K562 (cell line): ENCODE measurements around the gene SLC25A21. TPM values are rescaled to one million over a fixed set of nuclear protein-coding genes. Genes with fewer than 3 reads are reported as not detected.

ENCODE experiments used
- ATAC-seq: fragments of 200-7000 bp; cut with Tn5 transposase; 3 replicates; pipeline ENCODE4 v1.9.1; 2020; ENCODE audit warnings: moderate library complexity
- BruUV-seq: library from RNA; stranded (reverse); fragments of 400-500 nt; replicated peaks from 2 replicates; lab custom pipeline; 2021; lab: Mats Ljungman, UMichigan
- CTCF ChIA-PET: fragments of 300-600 bp; formaldehyde crosslinking; extraction: SDS; loops from one replicate; lab custom pipeline; 2021; ENCODE audit warnings: low intra/inter-chr PET ratio; lab: Yijun Ruan, JAX
- POLR2A ChIA-PET: fragments of 300-600, 350-650 bp; sonication (Branson Sonifier 250); formaldehyde crosslinking; extraction: SDS; loops from one replicate; lab custom pipeline; 2021; ENCODE audit warnings: antibody characterized with exemption, inconsistent platforms; lab: Yijun Ruan, JAX
- DNase-seq, 4 experiments: peaks; one replicate each; pipeline versions ENCODE4 v3.0.0 to v3.0.0-alpha.2; 2011 to 2018; ENCODE audit warnings: low spot score in 3 of 4, mixed read lengths in 3 of 4; ENCODE audit errors: extremely low read depth in 1 of 4
- FAIRE-seq: peaks from 2 replicates; lab custom pipeline; 2011; peaks lifted over from hg19 to GRCh38; lab: Jason Lieb, UNC
- H2AFZ ChIP-seq: 2 replicates; pipeline ENCODE4 v1.6.0; 2011; ENCODE audit warnings: low read depth, low read length, control low read depth, inconsistent platforms
- H3K27ac ChIP-seq: fragments of 200-600 bp; 3 replicates; pipeline ENCODE4 v1.8.0; 2011; ENCODE audit warnings: low read depth, mild to moderate bottlenecking, control low read depth, inconsistent platforms, low read length, moderate library complexity, mixed read lengths; ENCODE audit errors: extremely low read depth
- H3K27me3 ChIP-seq, 2 experiments: fragments of 300-600 bp in 1 of 2; 2 replicates in 1 of 2; 3 replicates in 1 of 2; pipeline versions ENCODE4 v1.6.0 to v1.8.0; 2011; ENCODE audit warnings: inconsistent platforms in 2 of 2, low read length in 2 of 2, mild to moderate bottlenecking in 1 of 2, mixed read lengths in 1 of 2, moderate library complexity in 1 of 2; ENCODE audit not compliant: control insufficient read depth in 2 of 2, insufficient read depth in 2 of 2
- H3K36me3 ChIP-seq: fragments of 300-600 bp; 3 replicates; pipeline ENCODE4 v1.8.0; 2011; ENCODE audit warnings: mild to moderate bottlenecking, low read length, inconsistent platforms; ENCODE audit not compliant: control insufficient read depth, insufficient read depth
- H3K4me1 ChIP-seq, 2 experiments: fragments of 200-600 bp in 1 of 2; replicated peaks in 1 of 2; 2 replicates in 1 of 2; 3 replicates in 1 of 2; pipeline versions ENCODE4 v1.5.1 to v1.8.0; 2011; ENCODE audit warnings: inconsistent platforms in 2 of 2, low read length in 2 of 2, mild to moderate bottlenecking in 1 of 2, mixed read lengths in 1 of 2, moderate library complexity in 1 of 2; ENCODE audit not compliant: control insufficient read depth in 2 of 2, insufficient read depth in 2 of 2
- H3K4me2 ChIP-seq: 2 replicates; pipeline ENCODE4 v1.6.1; 2011; ENCODE audit warnings: low read length, control low read depth, inconsistent platforms, mixed read lengths; ENCODE audit not compliant: insufficient read depth
- H3K4me3 ChIP-seq: fragments of 200-600 bp; sonication (generic), shearing (Covaris generic); 2 replicates; pipeline ENCODE4 v1.5.1; 2016; ENCODE audit warnings: control low read depth, inconsistent platforms
- H3K79me2 ChIP-seq: fragments of 200-600 bp; 3 replicates; pipeline ENCODE4 v1.8.0; 2011; ENCODE audit warnings: low read length, inconsistent platforms; ENCODE audit not compliant: control insufficient read depth, insufficient read depth
- H3K9ac ChIP-seq, 2 experiments: 2 replicates each; pipeline versions ENCODE4 v1.6.0 to v1.6.1; 2011; ENCODE audit warnings: low read depth in 2 of 2, low read length in 2 of 2, control low read depth in 1 of 2, inconsistent platforms in 1 of 2, mild to moderate bottlenecking in 1 of 2, mixed read lengths in 1 of 2; ENCODE audit not compliant: insufficient read depth in 1 of 2
- H3K9me1 ChIP-seq: one replicate; pipeline ENCODE4 v1.6.0; 2011; ENCODE audit warnings: inconsistent platforms, mild to moderate bottlenecking, low read length, moderate library complexity; ENCODE audit not compliant: control insufficient read depth, insufficient read depth
- H3K9me3 ChIP-seq: replicated peaks from 2 replicates; pipeline ENCODE4 v1.5.1; 2011; ENCODE audit warnings: low read depth, low read length, inconsistent platforms; ENCODE audit not compliant: control insufficient read depth, insufficient read depth
- H4K20me1 ChIP-seq: replicated peaks from 2 replicates; pipeline ENCODE4 v1.6.1; 2011; ENCODE audit warnings: low read length, inconsistent platforms, mixed read lengths; ENCODE audit not compliant: control insufficient read depth, insufficient read depth
- MEIS2 ChIP-seq: fragments of 450-650 bp; IDR thresholded peaks from 2 replicates; pipeline ENCODE4 v1.6.1; 2014; ENCODE audit warnings: mild to moderate bottlenecking; ENCODE audit not compliant: partially characterized antibody
- PBX2 ChIP-seq, 2 experiments: IDR thresholded peaks in 1 of 2; conservative IDR thresholded peaks in 1 of 2; 2 replicates each; pipeline ENCODE4 v1.6.1; 2016; ENCODE audit warnings: low read depth in 2 of 2, mild to moderate bottlenecking in 1 of 2, missing compliant biosample characterization in 1 of 2, missing genetic modification characterization in 1 of 2, moderate library complexity in 1 of 2
- ZNF551 ChIP-seq: fragments of 250-450 bp; sonication (Bioruptor Pico); IDR thresholded peaks from 2 replicates; pipeline ENCODE4 v1.5.0; 2021; ENCODE audit warnings: mild to moderate bottlenecking, moderate library complexity
- WGBS: fragments of 100-300 bp; shearing (Covaris generic); methylation state at CpG from one replicate; pipeline ENCODE4 v1.1.6; 2016; ENCODE audit warnings: low coverage, mixed read lengths; ENCODE audit not compliant: insufficient coverage; ENCODE audit errors: missing lambda C conversion rate; 5-methylcytosine and 5-hydroxymethylcytosine counted together
- in situ Hi-C: fragments of 300-500 bp; cut with MboI; formaldehyde crosslinking; loops from 4 replicates; pipeline ENCODE4 v1.15.0; 2018; ENCODE audit warnings: inconsistent platforms, mixed read lengths
- intact Hi-C: fragments of 100-400 bp; cut with micrococcal nuclease; formaldehyde crosslinking; loops from 2 replicates; pipeline ENCODE4 v1.14.2; 2022
- polyA plus RNA-seq, 8 experiments: library from polyadenylated mRNA; depleted of rRNA in 4 of 8; stranded (reverse) in 5 of 8; unstranded in 3 of 8; fragments of >200 nt; fragmentation: Nextera tagmentation in 2 of 8; fragmentation: Illumina TruSeq in 1 of 8; extraction: Ambion mirVana in 2 of 8; extraction: Trizol in 1 of 8; gene quantifications; 2 replicates each; pipeline versions ENCODE4 v1.2.1 to v1.2.3, GENCODE V29; 2011 to 2014; ENCODE audit warnings: inconsistent platforms in 1 of 8, missing spikeins in 1 of 8
- total RNA-seq, 7 experiments: library from RNA; depleted of rRNA in 6 of 7; stranded (reverse); fragments of >200 nt in 6 of 7; fragmentation: Illumina TruSeq in 2 of 7; extraction: Trizol in 2 of 7; gene quantifications; 2 replicates each; pipeline versions ENCODE4 v1.2.1 to v1.2.3, GENCODE V29; 2011 to 2021; ENCODE audit warnings: low replicate concordance in 1 of 7

The SLC25A21 gene
- total and polyA plus RNA-seq, 9 of the 15 experiments (the other 6 are each of a cell fraction or from before 2014, with no cell fraction given) = 15.2 to 46.7 (median 28.7) TPM

GRCh38 chr14:36948157-36948859, 224.1 kb downstream of the SLC25A21 start:
- Histone ChIP-seq H3K9ac (no peak overlapping the region), H3K27me3 (no peaks in the 10 kb centered on the region), H3K4me3 (no peak overlapping the region), H3K27ac (no peak overlapping the region), H4K20me1 (no peaks in the 10 kb centered on the region), H3K79me2 (peaks cover 5% of the 10 kb centered on the region; the same call in 1 of the 3 replicates), H3K9me1 (no peaks in the 10 kb centered on the region), H3K4me1 (no peaks in the 10 kb centered on the region)
- CTCF ChIA-PET = no interaction called here
- POLR2A ChIA-PET = interaction anchor here (0.6 kb wide), 1 partner anchor 20 kb away, joined by 4 read pairs; no protein-coding TSS in a partner anchor
- DNase-seq = no peak
- intact Hi-C loops = loop anchor here (10.0 kb wide), 2 partner anchors 196 to 394 kb away; no protein-coding TSS in a partner anchor
- no peak for TF ChIP-seq PBX2 (CRISPR knock-in tag; IDR thresholded peaks at IDR 0.05; ENCODE audit: low read depth)
- peak; percentile 54; the same call in 1 of the 2 replicates for TF ChIP-seq PBX2 (tag; conservative IDR thresholded peaks at IDR 0.05; ENCODE audit: low read depth)
- TF ChIP-seq ZNF551 (CRISPR knock-in tag) = no peak
- TF ChIP-seq MEIS2 = peak; percentile 52
- TF ChIP-seq, all 486 proteins: peak for 2
- H3K9me3 ChIP-seq = no peaks in the 10 kb centered on the region
- in situ Hi-C loops = no loop called here
- H3K4me2 ChIP-seq = no peak overlapping the region
- no peak for ATAC-seq
- 81% methylated on average over 5 of the region's 5 CpGs for WGBS
- no peak overlapping the region for H2AFZ ChIP-seq
- H3K36me3 ChIP-seq = no peaks in the 10 kb centered on the region
- no TSS peak for BruUV-seq
- no peak for FAIRE-seq
